HFFc6 (cell line): ENCODE measurements around the gene SLC13A5. TPM values are rescaled to one million over a fixed set of nuclear protein-coding genes. Genes with fewer than 3 reads are reported as not detected.

Source experiments
- DNase-seq: peaks from one replicate; pipeline ENCODE4 v3.0.0-alpha.2; 2018
- H3K27ac Mint-ChIP-seq: 2 replicates; pipeline ENCODE4 v1.8.0; 2020; ENCODE audit warnings: mild to moderate bottlenecking, mixed read lengths
- H3K27me3 Mint-ChIP-seq: 2 replicates; pipeline ENCODE4 v1.8.0; 2021; ENCODE audit warnings: mild to moderate bottlenecking, moderate library complexity, mixed read lengths; ENCODE audit not compliant: insufficient read depth
- H3K36me3 Mint-ChIP-seq: 2 replicates; pipeline ENCODE4 v1.8.0; 2021; ENCODE audit warnings: low read depth, mixed read lengths
- H3K4me1 Mint-ChIP-seq: 2 replicates; pipeline ENCODE4 v1.8.0; 2020; ENCODE audit warnings: low read depth, mixed read lengths
- H3K4me3 Mint-ChIP-seq: 2 replicates; pipeline ENCODE4 v1.8.0; 2020; ENCODE audit warnings: mild to moderate bottlenecking, moderate library complexity, mixed read lengths
- H3K9me3 Mint-ChIP-seq: 2 replicates; pipeline ENCODE4 v1.8.0; 2020; ENCODE audit warnings: mild to moderate bottlenecking, mixed read lengths
- CTCF ChIP-seq: fragments of 200-600 bp; sonication (generic); IDR thresholded peaks from 2 replicates; pipeline ENCODE4 v1.5.0; 2021; ENCODE audit warnings: antibody characterized with exemption, mild to moderate bottlenecking
- total RNA-seq, 6 experiments: library from RNA; stranded (reverse); fragmentation: NEBNext Ultra II Directional; extraction: Animal tissue kit (Norgen Biotek cat#: 25700); gene quantifications; 2 replicates in 1 of 6; 3 replicates in 5 of 6; pipeline ENCODE4 v1.2.3, GENCODE V29; 2021

Gene SLC13A5
- total RNA-seq, 6 experiments from 2014 or later, result not detected

GRCh38 chr17:6669479-6670212, 43.5 kb downstream of the SLC13A5 start:
- no peaks in the 10 kb centered on the region for H3K9me3 Mint-ChIP-seq
- H3K27ac Mint-ChIP-seq, result no peak overlapping the region
- H3K27me3 Mint-ChIP-seq, result peaks cover 17% of the 10 kb centered on the region
- DNase-seq, result no peak
- no peak for TF ChIP-seq CTCF
- no peaks in the 10 kb centered on the region for H3K36me3 Mint-ChIP-seq
- H3K4me1 Mint-ChIP-seq, result no peaks in the 10 kb centered on the region; the same call in none of the 2 replicates
- H3K4me3 Mint-ChIP-seq, result no peak overlapping the region

GRCh38 chr17:6668727-6669425, 44.3 kb downstream of the SLC13A5 start:
- no peak overlapping the region for H3K27ac Mint-ChIP-seq
- DNase-seq, result no peak
- H3K4me3 Mint-ChIP-seq, result no peak overlapping the region
- H3K36me3 Mint-ChIP-seq, result no peaks in the 10 kb centered on the region
- no peaks in the 10 kb centered on the region; the same call in none of the 2 replicates for H3K4me1 Mint-ChIP-seq
- no peaks in the 10 kb centered on the region for H3K9me3 Mint-ChIP-seq
- H3K27me3 Mint-ChIP-seq, result peaks cover 17% of the 10 kb centered on the region
- TF ChIP-seq CTCF, result no peak

- TF ChIP-seq CTCF, result no peak
These were observed 45.0 kb downstream of the SLC13A5 start for GRCh38 chr17:6668219-6668618.

GRCh38 chr17:6667516-6667915, 45.7 kb downstream of the SLC13A5 start:
- TF ChIP-seq CTCF, result no peak
- no peaks in the 10 kb centered on the region for H3K36me3 Mint-ChIP-seq

More at GRCh38 chr17:6668219-6668618, 45.0 kb downstream of the SLC13A5 start:
- Mint-ChIP-seq H3K36me3 (no peaks in the 10 kb centered on the region), H3K4me1 (no peaks in the 10 kb centered on the region; the same call in none of the 2 replicates), H3K4me3 (no peak overlapping the region; the same call in 1 of the 2 replicates), H3K27me3 (peaks cover 17% of the 10 kb centered on the region), H3K27ac (no peak overlapping the region), H3K9me3 (no peaks in the 10 kb centered on the region)
- no peak for DNase-seq

GRCh38 chr17:6666557-6666956, 46.6 kb downstream of the SLC13A5 start:
- no peak overlapping the region for H3K27ac Mint-ChIP-seq
- no peak overlapping the region for H3K4me3 Mint-ChIP-seq
- no peak for TF ChIP-seq CTCF
- no peaks in the 10 kb centered on the region; the same call in none of the 2 replicates for H3K4me1 Mint-ChIP-seq
- H3K9me3 Mint-ChIP-seq, result no peaks in the 10 kb centered on the region
- peaks cover 12% of the 10 kb centered on the region for H3K27me3 Mint-ChIP-seq
- no peaks in the 10 kb centered on the region for H3K36me3 Mint-ChIP-seq
- DNase-seq, result no peak

More at GRCh38 chr17:6667516-6667915, 45.7 kb downstream of the SLC13A5 start:
- DNase-seq, result no peak
- Mint-ChIP-seq H3K4me1 (no peaks in the 10 kb centered on the region; the same call in none of the 2 replicates), H3K27me3 (peaks cover 12% of the 10 kb centered on the region), H3K4me3 (no peak overlapping the region), H3K9me3 (no peaks in the 10 kb centered on the region), H3K27ac (no peak overlapping the region)
